ENCODE measurements around the gene ETV6.
A peak's percentile ranks its signal among the peaks of the same experiment; 100 is the strongest.

ETV6 gene

GRCh38 chr12:11814374-11814773 is 164.9 kb downstream of the ETV6 start:
- no peak for TF ChIP-seq CTCF (IDR thresholded peaks at IDR 0.05; ENCODE audit: low read length, missing control alignments)
- DNase-seq (ENCODE audit: low read depth) = peak; percentile 64

GRCh38 chr12:11815397-11815796 is 165.9 kb downstream of the ETV6 start:
- no peak for TF ChIP-seq CTCF (IDR thresholded peaks at IDR 0.05; ENCODE audit: low read length, missing control alignments)
- H3K4me3 ChIP-seq (replicated peaks; ENCODE audit: low read depth, low read length) = no peak overlapping the region
- DNase-seq (ENCODE audit: low read depth) = no peak

More at GRCh38 chr12:11814374-11814773, 164.9 kb downstream of the ETV6 start:
- no peak overlapping the region for H3K4me3 ChIP-seq (replicated peaks; ENCODE audit: low read depth, low read length)

GRCh38 chr12:11819643-11820042 is 170.2 kb downstream of the ETV6 start:
- no peak for DNase-seq (ENCODE audit: low read depth)
- no peak overlapping the region for H3K4me3 ChIP-seq (replicated peaks; ENCODE audit: low read depth, low read length)
- TF ChIP-seq CTCF (IDR thresholded peaks at IDR 0.05; ENCODE audit: low read length, missing control alignments) = no peak

GRCh38 chr12:11820476-11820875 is 171.0 kb downstream of the ETV6 start:
- DNase-seq (ENCODE audit: low read depth) = no peak
- no peak overlapping the region for H3K4me3 ChIP-seq (replicated peaks; ENCODE audit: low read depth, low read length)
- no peak for TF ChIP-seq CTCF (IDR thresholded peaks at IDR 0.05; ENCODE audit: low read length, missing control alignments)

- TF ChIP-seq CTCF (IDR thresholded peaks at IDR 0.05; ENCODE audit: low read length, missing control alignments) = no peak
- no peak for DNase-seq (ENCODE audit: low read depth)
- no peak overlapping the region for H3K4me3 ChIP-seq (replicated peaks; ENCODE audit: low read depth, low read length)
Observed at GRCh38 chr12:11821386-11822080, 172.1 kb downstream of the ETV6 start.

GRCh38 chr12:11822081-11822834 is 172.8 kb downstream of the ETV6 start:
- no peak for TF ChIP-seq CTCF (IDR thresholded peaks at IDR 0.05; ENCODE audit: low read length, missing control alignments)
- peak; percentile 71 for DNase-seq (ENCODE audit: low read depth)
- H3K4me3 ChIP-seq (replicated peaks; ENCODE audit: low read depth, low read length) = no peak overlapping the region
